LNCaP clone FGC (cell line): ENCODE measurements around the gene GMIP.
A peak's percentile ranks its signal among the peaks of the same experiment; 100 is the strongest.

Experiments used
- DNase-seq: peaks from one replicate; pipeline ENCODE4 v3.0.0-alpha.2; 2011; ENCODE audit warnings: low read depth
- H3K4me3 ChIP-seq: 2 replicates; pipeline ENCODE4 v1.5.1; 2011; ENCODE audit warnings: mild to moderate bottlenecking, low read depth, low read length, control low read depth
- TF ChIP-seq, protein P1 (sequence below): IDR thresholded peaks from 2 replicates; pipeline ENCODE4 v1.5.1; 2012; ENCODE audit warnings: mild to moderate bottlenecking; ENCODE audit not compliant: control insufficient read depth, insufficient read depth; ENCODE audit errors: extremely low read depth

The GMIP gene

DNA sequence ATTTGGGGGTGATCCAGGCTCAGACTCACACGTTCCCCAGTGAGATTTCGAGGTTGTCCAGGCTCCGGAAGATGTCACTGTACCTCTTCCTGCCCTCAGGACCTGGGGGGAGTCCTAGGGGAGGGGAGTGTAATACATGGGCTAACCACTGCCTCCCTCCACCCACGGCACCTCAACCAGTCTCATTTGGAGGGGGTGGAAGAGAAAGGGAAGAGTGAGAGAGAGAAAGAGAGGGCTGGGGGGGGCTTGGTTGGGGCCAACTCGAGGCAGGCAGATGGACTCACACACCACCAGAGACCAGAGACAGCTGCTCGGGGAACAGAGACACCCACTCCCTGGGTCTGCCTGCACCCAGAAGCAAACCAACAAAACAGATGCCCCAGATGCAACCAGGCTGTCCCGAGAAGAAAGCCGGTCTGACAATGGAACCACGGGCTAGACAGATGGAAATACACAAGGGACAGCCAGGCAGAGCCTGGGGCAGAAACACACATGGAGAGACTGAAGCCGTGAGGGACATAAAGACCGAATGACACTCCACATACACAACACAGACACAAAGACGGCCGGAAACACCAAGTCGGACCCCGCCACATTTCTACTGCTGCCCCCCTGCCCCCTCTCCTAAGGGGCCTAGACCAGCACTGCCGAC is 825 bp downstream of the GMIP start:
- DNase-seq = no peak
- peak overlapping the region; percentile 92 for H3K4me3 ChIP-seq
- TF ChIP-seq, protein P1, sequence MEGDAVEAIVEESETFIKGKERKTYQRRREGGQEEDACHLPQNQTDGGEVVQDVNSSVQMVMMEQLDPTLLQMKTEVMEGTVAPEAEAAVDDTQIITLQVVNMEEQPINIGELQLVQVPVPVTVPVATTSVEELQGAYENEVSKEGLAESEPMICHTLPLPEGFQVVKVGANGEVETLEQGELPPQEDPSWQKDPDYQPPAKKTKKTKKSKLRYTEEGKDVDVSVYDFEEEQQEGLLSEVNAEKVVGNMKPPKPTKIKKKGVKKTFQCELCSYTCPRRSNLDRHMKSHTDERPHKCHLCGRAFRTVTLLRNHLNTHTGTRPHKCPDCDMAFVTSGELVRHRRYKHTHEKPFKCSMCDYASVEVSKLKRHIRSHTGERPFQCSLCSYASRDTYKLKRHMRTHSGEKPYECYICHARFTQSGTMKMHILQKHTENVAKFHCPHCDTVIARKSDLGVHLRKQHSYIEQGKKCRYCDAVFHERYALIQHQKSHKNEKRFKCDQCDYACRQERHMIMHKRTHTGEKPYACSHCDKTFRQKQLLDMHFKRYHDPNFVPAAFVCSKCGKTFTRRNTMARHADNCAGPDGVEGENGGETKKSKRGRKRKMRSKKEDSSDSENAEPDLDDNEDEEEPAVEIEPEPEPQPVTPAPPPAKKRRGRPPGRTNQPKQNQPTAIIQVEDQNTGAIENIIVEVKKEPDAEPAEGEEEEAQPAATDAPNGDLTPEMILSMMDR = no peak

DNA sequence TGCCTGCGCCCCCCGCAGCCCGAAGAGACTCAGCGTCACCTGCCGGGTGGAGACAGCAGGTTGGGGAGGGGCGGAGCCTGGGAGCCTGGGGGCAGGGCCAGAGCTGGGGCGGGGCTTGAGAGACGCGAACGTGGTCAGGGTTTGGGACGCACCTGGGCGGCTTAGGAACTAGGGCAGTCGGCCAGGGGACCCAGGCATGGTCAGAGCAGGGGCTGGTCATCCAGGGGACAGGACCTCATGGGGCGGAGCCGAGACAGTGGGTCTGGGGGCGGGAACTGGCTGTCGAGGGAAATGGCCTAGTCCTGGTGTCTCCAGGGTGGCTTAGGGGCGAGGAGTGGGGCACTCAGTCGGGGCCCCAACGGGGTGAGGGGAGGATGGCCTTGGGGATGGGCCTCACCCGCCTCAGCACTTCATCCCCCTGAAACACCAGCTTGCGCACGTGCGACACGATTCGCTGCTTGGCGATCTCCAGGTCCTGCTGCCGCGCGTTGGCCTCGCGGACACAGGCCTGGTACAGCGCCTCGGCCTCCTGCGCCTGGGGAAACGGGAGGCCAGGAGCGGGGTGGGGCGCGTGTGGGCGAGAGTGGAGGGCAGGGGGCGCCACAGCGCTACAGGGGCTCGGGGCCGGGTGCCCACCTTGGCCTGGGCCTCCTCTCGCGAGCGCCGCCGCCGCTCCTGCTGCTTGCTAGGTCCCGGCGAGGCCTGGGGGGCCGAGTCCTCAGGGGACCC is 5.8 kb downstream of the GMIP start:
- TF ChIP-seq, protein P1 = no peak
- no peak overlapping the region for H3K4me3 ChIP-seq

DNA sequence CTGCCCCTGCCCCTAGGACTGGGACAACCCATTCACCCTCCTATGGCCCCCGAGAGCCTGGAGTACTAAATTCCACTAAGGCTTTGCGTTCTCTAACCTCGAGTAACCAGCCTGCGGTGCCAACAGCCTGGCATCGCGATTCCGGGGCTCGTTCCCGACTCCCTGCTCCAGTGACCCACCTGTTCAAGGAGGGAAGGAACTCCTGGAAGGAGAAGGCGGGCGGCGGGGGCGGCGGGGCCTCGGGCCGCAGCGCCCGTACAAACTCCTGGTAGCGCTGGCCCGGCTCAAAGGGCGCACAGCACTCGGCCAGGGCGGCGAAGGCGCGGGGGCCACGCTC is 6.3 kb downstream of the GMIP start:
- H3K4me3 ChIP-seq = no peak overlapping the region
- no peak for DNase-seq
- TF ChIP-seq, protein P1 = no peak

More for the DNA sequence above, 5.8 kb downstream of the GMIP start:
- DNase-seq = no peak

DNA sequence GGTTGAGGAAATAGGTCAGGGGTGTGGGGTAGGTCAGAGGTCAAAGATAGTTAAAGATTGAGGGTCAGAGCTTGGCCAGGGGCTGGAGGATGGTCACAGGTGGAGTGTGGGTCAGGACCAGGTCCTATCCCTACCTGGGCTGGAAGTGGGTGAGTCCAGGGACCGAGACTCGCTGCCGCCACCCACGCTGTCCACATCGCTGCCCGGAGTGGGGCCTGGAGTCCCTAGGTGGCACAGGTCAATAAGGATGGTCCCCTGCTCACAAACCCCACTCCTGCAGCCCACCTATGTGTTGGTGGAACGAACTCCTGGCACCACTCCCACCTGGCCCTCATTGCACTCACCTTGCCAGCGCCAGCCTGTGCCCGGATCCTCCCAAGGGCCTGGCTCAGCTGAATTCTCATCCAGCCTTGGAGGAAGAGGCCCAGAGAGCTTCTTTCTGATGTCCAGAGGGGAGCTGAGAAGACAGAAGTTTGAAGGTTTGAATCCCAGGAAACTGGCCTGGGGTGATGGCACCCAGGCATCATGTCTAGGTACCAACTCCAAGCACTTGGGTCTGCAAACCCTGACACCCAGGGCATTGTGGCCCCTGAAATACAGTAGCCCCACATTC is 6.8 kb downstream of the GMIP start:
- no peak overlapping the region for H3K4me3 ChIP-seq
- TF ChIP-seq, protein P1 = no peak
- no peak for DNase-seq

DNA sequence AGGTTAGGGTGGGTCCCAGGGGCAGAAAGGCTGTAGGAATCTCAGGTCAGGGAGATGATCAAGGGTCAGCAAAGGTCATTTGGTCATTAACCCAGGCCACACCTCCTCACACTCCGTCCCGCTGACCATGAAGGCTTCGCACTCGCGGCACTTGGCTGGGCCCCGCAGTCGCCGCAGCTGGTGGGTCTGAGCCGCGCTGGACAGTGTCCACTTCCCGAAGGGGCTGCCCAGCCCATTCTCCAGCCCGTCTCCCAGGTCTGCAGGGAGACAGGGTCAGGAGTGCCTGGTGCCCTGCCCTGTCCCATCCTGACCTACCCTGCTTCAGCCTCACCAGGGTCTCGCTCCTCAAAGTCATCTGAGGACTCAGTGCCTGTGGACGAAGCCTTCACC is 8.1 kb downstream of the GMIP start:
- H3K4me3 ChIP-seq = no peak overlapping the region

DNA sequence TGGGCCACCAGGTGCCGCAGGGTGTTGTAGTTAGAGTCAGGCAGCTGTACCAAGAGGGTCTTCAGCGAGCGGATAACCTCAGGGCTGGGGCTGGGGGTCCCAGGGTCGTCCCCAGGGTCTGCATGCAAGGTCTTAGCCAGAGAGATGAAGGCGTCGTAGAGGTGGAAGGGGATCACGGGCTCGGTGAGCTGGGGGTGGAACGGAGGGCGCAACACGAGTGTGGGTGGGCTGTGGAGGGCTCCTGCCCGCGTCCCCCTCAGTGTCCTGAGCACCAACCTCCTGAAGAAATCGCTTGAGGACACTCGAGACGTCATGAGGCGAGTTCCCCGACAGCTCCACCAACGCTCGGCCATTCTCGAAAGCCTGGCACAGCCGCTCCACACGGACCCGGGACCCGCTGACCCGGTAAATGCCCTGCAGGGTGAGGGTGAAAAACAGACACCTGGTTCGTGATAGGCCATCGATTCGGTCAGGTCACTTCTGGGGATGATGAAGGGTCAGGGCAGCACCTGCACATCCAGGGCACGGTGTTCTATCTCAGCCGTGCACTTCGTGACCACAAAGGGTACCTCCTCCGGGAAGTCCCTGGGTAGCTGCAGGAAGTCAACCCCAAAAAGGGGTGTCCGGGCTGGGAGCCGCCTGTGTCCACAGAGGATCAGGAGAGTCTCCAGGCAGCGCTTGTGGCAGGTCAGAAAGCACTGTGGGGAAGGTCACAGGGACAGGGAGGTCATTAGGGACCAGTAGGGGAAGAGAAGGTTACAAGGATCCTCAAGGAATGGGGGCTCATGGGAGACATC is 8.7 kb downstream of the GMIP start:
- no peak for DNase-seq
- TF ChIP-seq, protein P1 = no peak
- no peak overlapping the region for H3K4me3 ChIP-seq

More for the DNA sequence above, 8.1 kb downstream of the GMIP start:
- DNase-seq = no peak
- TF ChIP-seq, protein P1 = no peak
